ENCODE results near the gene DDX52. TPM values are rescaled to one million over a fixed set of nuclear protein-coding genes. Genes with fewer than 3 reads are reported as not detected.

DDX52 gene
- total and polyA plus RNA-seq, 9 of the 15 experiments (the other 6 are each of a cell fraction or from before 2014, with no cell fraction given) = 19.1 to 50.5 (median 34.8) TPM

- in situ Hi-C loops (cut with MboI) (no loop called here), intact Hi-C loops (cut with micrococcal nuclease) (no loop called here)
- 3% methylated on average over 9 of the region's 9 CpGs for WGBS (ENCODE audit: insufficient coverage, low coverage, missing lambda C conversion rate)
- no peaks in the 10 kb centered on the region for H3K9me3 ChIP-seq (replicated peaks; ENCODE audit: control insufficient read depth, insufficient read depth, low read depth, low read length)
- no peak overlapping the region for H3K27ac ChIP-seq (ENCODE audit: extremely low read depth, low read depth, low read length)
- no peaks in the 10 kb centered on the region for H3K36me3 ChIP-seq (ENCODE audit: control insufficient read depth, insufficient read depth, low read length)
- no peak overlapping the region for H3K4me2 ChIP-seq (ENCODE audit: insufficient read depth, low read length)
- H2AFZ ChIP-seq (ENCODE audit: low read depth, low read length) = no peak overlapping the region
- no peaks in the 10 kb centered on the region for H3K79me2 ChIP-seq (ENCODE audit: control insufficient read depth, insufficient read depth, low read length)
- H3K9ac ChIP-seq (ENCODE audit: insufficient read depth in 1 of 2, low read depth in 2 of 2, low read length in 2 of 2) = no peak overlapping the region
- TF ChIP-seq HDAC2 (IDR thresholded peaks at IDR 0.05) (no peak), ZNF511 (CRISPR knock-in tag; IDR thresholded peaks at IDR 0.05) (no peak), ELF2 (CRISPR knock-in tag; IDR thresholded peaks at IDR 0.05) (no peak), ZNF398 (CRISPR knock-in tag; IDR thresholded peaks at IDR 0.05) (no peak), GMEB1 (CRISPR knock-in tag; IDR thresholded peaks at IDR 0.05) (no peak), POLR2G (IDR thresholded peaks at IDR 0.05; ENCODE audit: low read depth, low read length) (no peak)
- H3K4me3 ChIP-seq = no peak overlapping the region
- H4K20me1 ChIP-seq (replicated peaks; ENCODE audit: control insufficient read depth, insufficient read depth, low read length) = no peaks in the 10 kb centered on the region
- FAIRE-seq (no peak), ATAC-seq (no peak), DNase-seq (ENCODE audit: extremely low read depth in 1 of 4, low spot score in 3 of 4) (no peak)
- no peaks in the 10 kb centered on the region for H3K4me1 ChIP-seq (replicated peaks in 1 of 2; ENCODE audit: control insufficient read depth in 2 of 2, insufficient read depth in 2 of 2, low read length in 2 of 2)
- POLR2A ChIA-PET = no interaction called here
- no peaks in the 10 kb centered on the region for H3K9me1 ChIP-seq (ENCODE audit: control insufficient read depth, insufficient read depth, low read length)
- BruUV-seq (replicated peaks) = no TSS peak
- peaks cover 34 to 40% of the 10 kb centered on the region in 2 experiments for H3K27me3 ChIP-seq (ENCODE audit: control insufficient read depth in 2 of 2, insufficient read depth in 2 of 2, low read length in 2 of 2)
- CTCF ChIA-PET (ENCODE audit: low intra/inter-chr PET ratio) = no interaction called here
Observed at GRCh38 chr17:37671028-37671823, 28.0 kb upstream of the DDX52 start.

Measured in K562 (cell line).